GM18907 (cell line): ENCODE results near the gene ALDH5A1.

ENCODE experiments used
- ATAC-seq: cut with Tn5 transposase; IDR thresholded peaks from one replicate; pipeline ENCODE4 v1.9.1; 2021; ENCODE audit warnings: mild to moderate bottlenecking, moderate library complexity; ENCODE audit not compliant: unreplicated experiment

The ALDH5A1 gene

GRCh38 chr6:24564081-24564480 lies 69.3 kb downstream of the ALDH5A1 start:
- ATAC-seq = no peak

- no peak for ATAC-seq
These were observed 70.4 kb downstream of the ALDH5A1 start for GRCh38 chr6:24565196-24565595.

- no peak for ATAC-seq
These were observed 71.4 kb downstream of the ALDH5A1 start for GRCh38 chr6:24566020-24566767.

GRCh38 chr6:24568683-24569082 lies 73.9 kb downstream of the ALDH5A1 start:
- ATAC-seq = no peak

DNA sequence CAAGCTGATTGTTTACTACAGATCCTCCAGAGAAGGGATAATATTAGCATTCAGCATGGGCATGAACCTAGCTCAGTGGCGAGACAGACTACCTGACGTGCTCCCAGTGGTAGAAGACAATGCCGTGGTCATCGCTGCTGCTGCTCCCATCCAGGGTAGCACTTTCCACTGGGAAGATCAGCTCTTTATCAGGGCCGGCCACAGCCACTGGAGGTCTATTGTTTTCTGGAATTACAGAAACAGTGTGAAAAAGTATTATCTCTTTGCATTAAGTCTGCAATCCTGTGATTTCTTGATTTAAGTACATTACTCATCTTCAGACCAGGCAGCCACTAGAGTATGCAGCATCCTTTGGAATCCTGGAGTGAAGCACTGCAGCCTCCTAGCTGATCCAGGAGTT lies 75.0 kb downstream of the ALDH5A1 start:
- no peak for ATAC-seq

DNA sequence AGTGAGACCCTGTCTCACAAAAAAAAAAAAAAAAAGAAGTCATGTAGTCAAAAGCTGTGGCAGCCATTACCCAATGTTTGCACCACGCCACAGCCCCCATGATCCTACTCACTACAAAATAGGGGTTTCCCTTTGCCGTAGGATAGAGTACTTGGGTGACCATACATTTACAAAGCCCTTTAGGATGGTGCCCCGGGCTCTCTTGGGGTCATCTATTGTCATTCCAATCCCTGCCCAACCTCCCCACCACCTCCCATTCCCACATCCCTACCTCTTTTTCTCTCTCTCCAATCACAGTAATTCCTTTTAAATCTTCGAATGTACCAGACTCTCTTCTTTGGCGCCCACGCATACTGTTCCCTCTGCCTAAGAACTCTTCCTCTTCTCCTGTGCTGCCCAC lies 76.6 kb downstream of the ALDH5A1 start:
- ATAC-seq = no peak

DNA sequence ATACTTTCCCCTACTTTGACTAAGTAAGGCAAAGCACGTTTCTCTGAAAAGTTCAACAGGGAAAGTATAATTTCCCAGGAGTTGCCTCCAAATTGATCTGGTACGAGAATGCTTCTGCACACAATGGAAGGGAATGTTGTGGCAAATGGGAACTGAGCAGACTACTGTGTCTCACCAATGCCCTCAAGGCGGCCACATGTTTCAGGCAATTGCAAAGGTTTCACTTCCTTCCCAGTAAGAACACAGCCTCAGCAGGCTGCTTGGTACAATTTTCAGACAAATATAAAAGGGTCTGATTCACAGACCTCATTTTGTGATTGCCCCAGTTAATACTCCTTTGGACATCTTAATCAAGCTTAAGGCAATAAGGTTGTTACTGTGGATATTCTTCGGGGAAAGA lies 80.0 kb downstream of the ALDH5A1 start:
- peak; percentile 87 for ATAC-seq

GRCh38 chr6:24576447-24576846 lies 81.7 kb downstream of the ALDH5A1 start:
- ATAC-seq = no peak

DNA sequence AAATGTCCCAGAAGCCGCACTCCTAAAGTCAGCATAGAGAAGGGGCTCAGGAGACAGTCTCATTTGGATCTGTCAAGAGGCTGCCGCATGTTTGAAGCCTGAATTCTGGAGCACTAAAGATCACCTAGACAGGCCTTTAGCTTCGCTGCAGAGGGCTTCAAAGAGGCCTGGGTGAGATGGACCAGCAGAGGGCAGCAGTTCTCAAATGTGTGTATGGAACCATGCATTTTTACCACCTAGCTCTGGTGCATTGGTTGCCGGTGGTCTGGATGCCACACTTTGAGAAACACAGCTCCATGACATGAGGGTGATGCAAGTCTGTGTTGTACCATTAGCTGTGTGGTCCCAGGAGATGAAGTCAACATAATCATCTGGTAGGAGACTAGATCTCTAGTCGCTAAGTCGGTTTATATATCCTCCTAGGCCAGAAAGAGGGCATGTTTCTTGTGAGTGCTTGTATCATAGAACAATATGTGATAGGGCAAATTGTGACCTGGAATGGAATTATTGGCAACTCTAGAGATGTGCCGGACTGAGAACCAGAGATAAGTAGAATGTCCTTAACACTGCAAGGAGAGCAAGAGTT lies 86.4 kb downstream of the ALDH5A1 start:
- peak; percentile 69 for ATAC-seq

DNA sequence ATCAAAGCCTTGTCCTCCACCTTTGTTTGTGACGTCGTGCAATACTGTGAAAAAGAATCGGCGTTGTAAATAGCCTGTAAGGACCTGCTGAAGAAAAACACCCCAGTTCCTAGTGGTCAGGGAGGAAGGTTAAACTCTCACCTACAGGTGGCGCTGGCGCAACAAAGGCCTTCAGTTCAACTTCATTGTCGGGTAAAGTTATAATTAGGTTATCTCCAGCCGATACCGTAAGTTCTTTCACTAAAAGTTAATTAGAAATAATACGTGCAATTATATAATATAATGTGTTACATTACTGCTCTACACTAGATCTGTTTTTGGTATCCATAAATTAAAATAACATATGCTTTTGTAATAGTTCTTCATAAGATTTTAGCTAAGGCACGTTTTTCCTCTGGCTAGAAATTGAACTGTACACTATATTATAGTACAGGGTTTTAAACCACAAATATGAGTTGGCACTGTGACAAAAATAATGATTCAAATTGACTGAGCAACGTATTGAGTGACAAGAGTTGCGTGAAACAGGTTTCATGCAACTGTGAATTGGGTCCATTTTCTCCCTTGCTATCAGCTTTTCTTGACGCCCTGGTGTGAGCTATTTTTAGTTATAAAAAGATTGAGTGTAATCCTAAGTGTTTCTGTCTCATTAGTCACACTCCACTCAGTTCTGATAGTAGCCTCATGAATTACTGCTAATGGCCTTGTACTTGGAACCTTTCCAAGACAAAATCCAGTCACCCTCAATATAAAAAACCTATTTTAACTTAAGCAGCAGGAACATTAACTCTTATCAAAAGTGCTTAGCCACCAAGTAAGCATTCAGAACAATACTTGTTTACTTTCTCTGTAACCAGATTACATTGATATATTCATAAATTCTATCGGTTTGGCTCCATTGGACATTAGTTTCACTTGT lies 89.0 kb downstream of the ALDH5A1 start:
- peak; percentile 71 for ATAC-seq

DNA sequence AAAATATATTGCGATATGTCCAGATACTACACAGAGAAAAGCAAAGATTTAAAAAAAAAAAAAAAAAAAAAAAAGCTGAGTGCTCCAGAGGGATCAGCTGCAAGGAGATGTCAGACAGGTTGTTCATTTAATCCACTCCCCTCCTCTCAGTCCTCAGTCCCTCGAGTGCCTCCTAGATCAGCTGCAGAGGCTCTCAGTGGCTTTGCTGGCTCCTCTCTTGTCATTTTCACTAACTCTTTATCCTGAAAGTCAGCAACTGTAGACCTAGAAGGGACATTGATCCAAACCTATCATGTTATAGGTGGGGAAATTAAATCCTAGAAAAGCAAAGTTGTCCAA lies 89.6 kb downstream of the ALDH5A1 start:
- ATAC-seq = no peak
